Neural progenitor cell (in vitro differentiated cells): ENCODE measurements around the gene ZNF615. TPM values are rescaled to one million over a fixed set of nuclear protein-coding genes. Genes with fewer than 3 reads are reported as not detected.
"Not testable (repeated sequence)": the region's sequence is repeated elsewhere in the genome, so short reads cannot be mapped to it uniquely, and the experiment has no call there.

Source experiments
- DNase-seq: peaks from one replicate; pipeline ENCODE4 v3.0.0-alpha.2; 2016; ENCODE audit warnings: low spot score
- H2AFZ ChIP-seq: fragments of 200-600 bp; sonication (generic); replicated peaks from 2 replicates; pipeline ENCODE4 v1.6.1; 2016; ENCODE audit warnings: antibody characterized with exemption
- H3F3A ChIP-seq: fragments of 200-600 bp; sonication (generic); 2 replicates; pipeline ENCODE4 v1.6.1; 2016; ENCODE audit warnings: antibody characterized with exemption, low read depth
- H3K27ac ChIP-seq: fragments of 200-600 bp; sonication (generic); 2 replicates; pipeline ENCODE4 v1.5.1; 2016; ENCODE audit warnings: mild to moderate bottlenecking
- H3K27me3 ChIP-seq: fragments of 200-600 bp; sonication (generic); 2 replicates; pipeline ENCODE4 v1.6.1; 2016; ENCODE audit warnings: mild to moderate bottlenecking, moderate library complexity
- H3K36me3 ChIP-seq: fragments of 200-600 bp; sonication (generic); 2 replicates; pipeline ENCODE4 v1.5.1; 2016
- H3K4me1 ChIP-seq: fragments of 200-600 bp; sonication (generic); 2 replicates; pipeline ENCODE4 v1.6.1; 2016; ENCODE audit warnings: mixed run types
- H3K4me2 ChIP-seq: fragments of 200-600 bp; sonication (generic); 2 replicates; pipeline ENCODE4 v1.6.1; 2016
- H3K4me3 ChIP-seq: fragments of 200-600 bp; sonication (generic); 2 replicates; pipeline ENCODE4 v1.5.1; 2016
- H3K79me2 ChIP-seq: fragments of 200-600 bp; sonication (generic); 2 replicates; pipeline ENCODE4 v1.6.1; 2016; ENCODE audit warnings: low read depth
- H3K9ac ChIP-seq: fragments of 200-600 bp; sonication (generic); 2 replicates; pipeline ENCODE4 v1.6.1; 2016
- H3K9me3 ChIP-seq: fragments of 200-600 bp; sonication (generic); 2 replicates; pipeline ENCODE4 v1.5.1; 2016; ENCODE audit warnings: low read depth
- H4K20me1 ChIP-seq: fragments of 200-600 bp; sonication (generic); 2 replicates; pipeline ENCODE4 v1.6.1; 2016; ENCODE audit warnings: low read depth
- H3K27ac Mint-ChIP-seq: 3 replicates; pipeline ENCODE4 v1.8.0; 2021; ENCODE audit warnings: mixed read lengths
- H3K27me3 Mint-ChIP-seq: 2 replicates; pipeline ENCODE4 v1.8.0; 2022; ENCODE audit warnings: low read depth, mild to moderate bottlenecking, inconsistent platforms, moderate library complexity, mixed read lengths; ENCODE audit not compliant: insufficient read depth
- H3K36me3 Mint-ChIP-seq: 3 replicates; pipeline ENCODE4 v1.8.0; 2021; ENCODE audit warnings: mixed read lengths
- H3K4me1 Mint-ChIP-seq: 3 replicates; pipeline ENCODE4 v1.8.0; 2021; ENCODE audit warnings: mixed read lengths
- H3K4me3 Mint-ChIP-seq: 3 replicates; pipeline ENCODE4 v1.8.0; 2021; ENCODE audit warnings: mild to moderate bottlenecking, moderate library complexity, mixed read lengths
- H3K9me3 Mint-ChIP-seq: 3 replicates; pipeline ENCODE4 v1.8.0; 2020; ENCODE audit warnings: mixed read lengths
- EZH2 ChIP-seq: fragments of 200-600 bp; sonication (generic); IDR thresholded peaks from 2 replicates; pipeline ENCODE4 v1.6.1; 2017; ENCODE audit warnings: antibody characterized with exemption, mild to moderate bottlenecking, moderate library complexity
- EZH2phosphoT487 ChIP-seq: fragments of 200-600 bp; sonication (generic); IDR thresholded peaks from 2 replicates; pipeline ENCODE4 v1.6.1; 2017; ENCODE audit warnings: antibody characterized with exemption
- total RNA-seq: library from RNA; depleted of rRNA; stranded (reverse); fragments of >200 nt; gene quantifications from 2 replicates; pipeline ENCODE4 v1.2.3, GENCODE V29; 2015; ENCODE audit warnings: low replicate concordance
- TF ChIP-seq, protein P1 (sequence below): fragments of 200-600 bp; sonication (generic); IDR thresholded peaks from 2 replicates; pipeline ENCODE4 v1.5.1; 2017; ENCODE audit warnings: antibody characterized with exemption, mild to moderate bottlenecking

Gene ZNF615
- total RNA-seq: 15.9 and 31.4 TPM in 2 replicates

DNA sequence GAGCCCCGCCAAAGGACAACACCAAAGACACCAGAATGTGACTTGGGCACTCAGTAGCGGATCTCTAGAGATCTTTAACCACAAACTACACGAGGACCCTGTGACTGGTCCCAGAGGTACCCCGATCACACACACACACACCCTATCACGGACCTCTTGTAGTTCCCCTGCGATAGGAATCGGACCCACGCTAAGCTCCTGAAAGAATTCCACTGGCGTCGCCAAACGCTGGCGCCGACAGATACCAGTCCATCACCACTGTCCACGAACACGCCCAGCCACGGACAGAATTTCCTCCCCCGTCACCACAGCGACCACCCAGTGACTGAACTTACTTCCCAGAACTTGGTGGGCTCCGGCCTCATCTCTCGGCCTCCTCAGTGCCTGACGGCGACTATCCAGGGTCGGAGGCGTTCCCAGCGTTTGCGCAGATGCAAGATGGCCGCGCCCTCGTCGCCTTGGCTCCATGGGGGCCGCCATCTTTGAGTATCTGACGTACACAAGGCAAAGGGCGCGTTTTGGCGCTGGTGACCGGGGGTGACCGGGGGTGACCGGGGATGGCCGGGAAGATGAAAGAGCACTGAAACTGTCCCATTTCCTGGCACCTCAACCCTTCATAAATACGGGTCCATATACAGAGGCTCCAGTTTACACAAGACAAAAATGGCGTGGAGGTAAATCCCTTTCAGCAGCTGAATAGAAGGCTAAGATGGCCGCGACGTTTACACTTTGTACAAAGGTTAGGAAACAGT, at the start of gene ZNF615:
Gene ZNF615, minus strand, starts transcription at position 406 of the 752 bp plus-strand sequence. CDS start 4,500 bp downstream, outside the sequence.
- peaks cover 34% of the 10 kb centered on the region for H3K36me3 Mint-ChIP-seq
- peaks cover 71% of the 10 kb centered on the region for H3K9me3 Mint-ChIP-seq
- Histone ChIP-seq H3F3A (no peaks in the 10 kb centered on the region), H3K27ac (no peak within 1 kb of the TSS), H2AFZ (peak within 1 kb of the TSS; percentile 100), H3K27me3 (no peaks in the 10 kb centered on the region), H3K4me3 (peak within 1 kb of the TSS; percentile 87), H3K36me3 (no peaks in the 10 kb centered on the region), H3K4me2 (peak within 1 kb of the TSS; percentile 82), H4K20me1 (no peaks in the 10 kb centered on the region), H3K9ac (peak within 1 kb of the TSS; percentile 60), H3K79me2 (peaks cover 28% of the 10 kb centered on the region), H3K4me1 (no peaks in the 10 kb centered on the region), H3K9me3 (peaks cover 7% of the 10 kb centered on the region)
- peaks cover 16% of the 10 kb centered on the region for H3K4me1 Mint-ChIP-seq
- H3K27ac Mint-ChIP-seq: peak within 1 kb of the TSS; percentile 99
- peaks cover 4% of the 10 kb centered on the region for H3K27me3 Mint-ChIP-seq
- peak within 1 kb of the TSS; percentile 98 for H3K4me3 Mint-ChIP-seq
- TF ChIP-seq, protein P1, sequence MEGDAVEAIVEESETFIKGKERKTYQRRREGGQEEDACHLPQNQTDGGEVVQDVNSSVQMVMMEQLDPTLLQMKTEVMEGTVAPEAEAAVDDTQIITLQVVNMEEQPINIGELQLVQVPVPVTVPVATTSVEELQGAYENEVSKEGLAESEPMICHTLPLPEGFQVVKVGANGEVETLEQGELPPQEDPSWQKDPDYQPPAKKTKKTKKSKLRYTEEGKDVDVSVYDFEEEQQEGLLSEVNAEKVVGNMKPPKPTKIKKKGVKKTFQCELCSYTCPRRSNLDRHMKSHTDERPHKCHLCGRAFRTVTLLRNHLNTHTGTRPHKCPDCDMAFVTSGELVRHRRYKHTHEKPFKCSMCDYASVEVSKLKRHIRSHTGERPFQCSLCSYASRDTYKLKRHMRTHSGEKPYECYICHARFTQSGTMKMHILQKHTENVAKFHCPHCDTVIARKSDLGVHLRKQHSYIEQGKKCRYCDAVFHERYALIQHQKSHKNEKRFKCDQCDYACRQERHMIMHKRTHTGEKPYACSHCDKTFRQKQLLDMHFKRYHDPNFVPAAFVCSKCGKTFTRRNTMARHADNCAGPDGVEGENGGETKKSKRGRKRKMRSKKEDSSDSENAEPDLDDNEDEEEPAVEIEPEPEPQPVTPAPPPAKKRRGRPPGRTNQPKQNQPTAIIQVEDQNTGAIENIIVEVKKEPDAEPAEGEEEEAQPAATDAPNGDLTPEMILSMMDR: no peak
- TF ChIP-seq EZH2phosphoT487 (no peak), EZH2 (peak; percentile 49)
- peak; percentile 96 for DNase-seq

DNA sequence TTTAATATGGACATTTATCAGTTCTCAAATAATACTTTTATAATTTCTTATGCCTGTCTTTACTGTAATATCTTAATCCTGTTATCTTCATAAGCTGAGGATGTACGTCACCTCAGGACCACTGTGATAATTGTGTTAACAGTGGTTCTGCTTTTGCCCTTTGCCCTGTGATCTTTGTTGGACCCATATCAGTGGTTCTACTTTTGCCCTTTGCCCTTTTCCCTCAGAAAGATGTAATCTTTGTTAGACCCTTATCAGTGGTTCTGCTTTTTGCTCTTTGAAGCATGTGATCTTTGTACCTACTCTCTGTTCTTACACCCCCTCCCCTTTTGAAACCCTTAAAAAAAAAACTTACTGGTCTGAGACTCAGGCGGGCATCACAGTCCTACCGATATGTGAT, 48.5 kb upstream of the ZNF615 start:
- not testable (repeated sequence) for H3K27ac Mint-ChIP-seq, H3F3A ChIP-seq, H3K4me2 ChIP-seq, H4K20me1 ChIP-seq, H3K36me3 ChIP-seq, H3K79me2 ChIP-seq, H3K27me3 Mint-ChIP-seq, DNase-seq, H3K27ac ChIP-seq, H3K9me3 ChIP-seq, H3K27me3 ChIP-seq, H3K4me3 ChIP-seq, H3K4me1 ChIP-seq, H3K4me3 Mint-ChIP-seq, H2AFZ ChIP-seq, H3K4me1 Mint-ChIP-seq, H3K9ac ChIP-seq
- Mint-ChIP-seq H3K36me3 (peaks cover 20% of the 10 kb centered on the region), H3K9me3 (peaks cover 78% of the 10 kb centered on the region)

DNA sequence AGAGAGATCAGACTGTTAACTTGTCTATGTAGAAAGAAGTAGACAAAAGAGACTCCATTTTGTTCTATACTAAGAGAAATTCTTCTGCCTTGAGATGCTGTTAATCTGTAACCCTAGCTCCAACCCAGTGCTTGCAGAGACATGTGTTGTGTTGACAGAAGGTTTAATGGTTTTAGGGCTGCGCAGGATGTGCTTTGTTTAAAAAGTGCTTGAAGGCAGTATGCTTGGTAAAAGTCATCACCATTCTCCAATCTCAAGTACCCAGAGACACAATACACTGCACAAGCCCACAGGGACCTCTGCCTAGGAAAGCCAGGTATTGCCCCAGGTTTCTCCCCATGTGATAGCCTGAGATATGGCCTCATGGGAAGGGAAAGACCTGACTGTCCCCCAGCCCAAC, 43.7 kb upstream of the ZNF615 start:
- H3K9me3 ChIP-seq, H4K20me1 ChIP-seq, DNase-seq, H3K9ac ChIP-seq, H3K27me3 Mint-ChIP-seq, H3K4me1 ChIP-seq, H3K27ac ChIP-seq, H3K4me3 ChIP-seq, H3K36me3 ChIP-seq, H3K4me3 Mint-ChIP-seq, H3K27me3 ChIP-seq, H3K4me2 ChIP-seq, H2AFZ ChIP-seq, H3K4me1 Mint-ChIP-seq, H3K27ac Mint-ChIP-seq: not testable (repeated sequence)
- peaks cover 12% of the 10 kb centered on the region for H3K79me2 ChIP-seq
- peaks cover 34% of the 10 kb centered on the region for H3K36me3 Mint-ChIP-seq
- H3K9me3 Mint-ChIP-seq: peaks cover 70% of the 10 kb centered on the region
- peaks cover 12% of the 10 kb centered on the region for H3F3A ChIP-seq

DNA sequence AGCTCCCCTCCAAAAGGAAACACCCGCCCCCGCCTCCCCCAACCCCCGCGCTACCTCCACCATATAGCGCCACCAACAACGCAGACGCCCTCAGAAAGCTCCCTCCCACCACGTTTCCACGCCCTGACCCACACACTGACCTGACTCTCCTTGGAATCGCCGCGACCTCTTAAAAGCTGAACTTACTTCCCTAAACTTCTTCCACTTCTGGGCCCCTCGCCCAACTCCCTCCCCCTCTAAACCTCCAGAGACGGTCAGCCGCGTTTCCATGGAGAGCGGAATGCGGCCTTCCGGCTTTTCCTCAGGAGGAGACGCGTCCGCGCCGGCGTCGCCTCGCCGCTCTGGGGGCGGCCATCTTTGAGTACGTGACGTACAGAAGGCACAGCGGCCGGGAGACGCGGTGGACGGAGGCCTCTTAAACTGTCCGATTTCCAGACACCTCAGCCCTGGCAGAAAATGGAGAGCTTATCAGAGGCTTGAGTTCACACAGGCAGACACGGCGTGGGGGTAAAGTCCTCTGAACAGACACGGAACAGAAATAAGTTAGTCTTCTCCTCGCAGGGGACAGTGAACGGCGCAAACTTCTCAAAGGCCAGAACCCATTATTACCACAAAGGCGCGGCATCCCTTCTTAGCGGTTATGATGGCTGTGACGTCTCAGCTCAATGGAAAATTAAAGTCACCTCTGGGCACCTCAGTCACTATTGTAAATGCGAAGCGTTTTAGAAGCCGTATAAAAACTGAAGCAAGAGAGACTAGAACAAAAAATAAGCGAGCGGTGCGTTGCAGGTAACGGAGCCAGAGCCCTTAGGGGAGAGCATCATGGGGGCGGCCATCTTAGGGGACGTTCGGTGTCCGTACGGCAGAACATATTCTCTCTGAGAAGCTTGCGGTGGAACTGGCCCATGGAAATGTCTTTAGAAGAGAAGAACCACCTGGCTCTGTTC, 40.8 kb upstream of the ZNF615 start, which contains the start of gene ZNF432:
Gene ZNF432, minus strand, starts transcription at position 284 of the 947 bp plus-strand sequence. CDS start 1,970 bp downstream, outside the sequence.
- H3K9me3 ChIP-seq: peaks cover 4% of the 10 kb centered on the region
- H3K79me2 ChIP-seq: peaks cover 12% of the 10 kb centered on the region
- H3K4me3 ChIP-seq: peak within 1 kb of the TSS; percentile 87
- H3K27me3 ChIP-seq: no peaks in the 10 kb centered on the region
- Mint-ChIP-seq H3K27ac (peak within 1 kb of the TSS; percentile 100), H3K27me3 (peaks cover 7% of the 10 kb centered on the region), H3K36me3 (peaks cover 46% of the 10 kb centered on the region), H3K4me3 (peak within 1 kb of the TSS; percentile 93), H3K4me1 (peaks cover 10% of the 10 kb centered on the region), H3K9me3 (peaks cover 69% of the 10 kb centered on the region)
- no peaks in the 10 kb centered on the region for H4K20me1 ChIP-seq
- H3K4me1 ChIP-seq: peaks cover 5% of the 10 kb centered on the region
- H3K27ac ChIP-seq: peak within 1 kb of the TSS; percentile 84
- DNase-seq: peak; percentile 99
- H3F3A ChIP-seq: peaks cover 12% of the 10 kb centered on the region
- peak within 1 kb of the TSS; percentile 100 for H2AFZ ChIP-seq
- peak within 1 kb of the TSS; percentile 81 for H3K9ac ChIP-seq
- H3K4me2 ChIP-seq: peak within 1 kb of the TSS; percentile 85
- TF ChIP-seq EZH2 (no peak), EZH2phosphoT487 (no peak)
- TF ChIP-seq, protein P1: no peak
- peaks cover 19% of the 10 kb centered on the region for H3K36me3 ChIP-seq
